A549 (cell line): ENCODE results near the gene AGBL4. TPM values are rescaled to one million over a fixed set of nuclear protein-coding genes. Genes with fewer than 3 reads are reported as not detected.

ENCODE experiments used
- ATAC-seq, 2 experiments: fragments of 200-7000 bp in 1 of 2; fragments of >200 bp in 1 of 2; cut with Nextera tagmentation in 1 of 2; cut with Tn5 transposase in 1 of 2; 3 replicates each; pipeline versions ENCODE4 v1.8.0 to v1.9.1; 2018 to 2020; ENCODE audit warnings: mild to moderate bottlenecking in 1 of 2, moderate library complexity in 1 of 2
- CTCF ChIA-PET: fragments of 300-600 bp; sonication (Branson Sonifier 250); formaldehyde crosslinking; extraction: SDS; loops from one replicate; lab custom pipeline; 2021; ENCODE audit warnings: antibody characterized with exemption, inconsistent platforms; lab: Yijun Ruan, JAX
- POLR2A ChIA-PET: fragments of 350-600 bp; formaldehyde crosslinking; extraction: SDS; loops from one replicate; lab custom pipeline; 2021; ENCODE audit warnings: antibody characterized with exemption, inconsistent platforms; lab: Yijun Ruan, JAX
- DNase-seq, 2 experiments: peaks; one replicate each; pipeline versions ENCODE4 v3.0.0 to v3.0.0-alpha.2; 2011 to 2016; ENCODE audit warnings: low read depth in 1 of 2, low spot score in 1 of 2
- FAIRE-seq: peaks from 2 replicates; lab custom pipeline; 2011; peaks lifted over from hg19 to GRCh38; lab: Jason Lieb, UNC
- H3K27ac ChIP-seq, 2 experiments: fragments of >200 bp; sonication (Bioruptor Twin); formaldehyde crosslinking; 3 replicates each; pipeline ENCODE4 v1.5.1; 2016 to 2017
- H3K4me1 ChIP-seq: fragments of >200 bp; sonication (Bioruptor Twin); formaldehyde crosslinking; 3 replicates; pipeline ENCODE4 v1.6.1; 2016
- H3K4me2 ChIP-seq: fragments of >200 bp; sonication (Bioruptor Twin); formaldehyde crosslinking; 3 replicates; pipeline ENCODE4 v1.6.1; 2016
- H3K4me3 ChIP-seq: fragments of >200 bp; sonication (Bioruptor Twin); formaldehyde crosslinking; 3 replicates; pipeline ENCODE4 v1.5.1; 2016
- H3K9me3 ChIP-seq: fragments of >200 bp; sonication (Bioruptor Twin); formaldehyde crosslinking; 3 replicates; pipeline ENCODE4 v1.6.1; 2016
- BHLHE40 ChIP-seq: IDR thresholded peaks from 2 replicates; pipeline ENCODE4 v1.6.1; 2012; ENCODE audit warnings: low read depth, low read length, inconsistent platforms
- CBX2 ChIP-seq: fragments of 200-600 bp; sonication (generic); IDR thresholded peaks from 2 replicates; pipeline ENCODE4 v1.6.1; 2016; ENCODE audit warnings: low read depth, mild to moderate bottlenecking, borderline replicate concordance
- CBX8 ChIP-seq: fragments of 200-600 bp; sonication (generic); IDR thresholded peaks from 2 replicates; pipeline ENCODE4 v1.6.1; 2016
- CEBPB ChIP-seq, 2 experiments: fragments of >200 bp in 1 of 2; sonication (Bioruptor Twin) in 1 of 2; formaldehyde crosslinking in 1 of 2; IDR thresholded peaks; 2 replicates each; pipeline ENCODE4 v1.6.1; 2012 to 2016
- CHD4 ChIP-seq: fragments of 200-600 bp; sonication (generic); IDR thresholded peaks from 2 replicates; pipeline ENCODE4 v1.6.1; 2016; ENCODE audit warnings: antibody characterized with exemption, mild to moderate bottlenecking, borderline replicate concordance
- EHF ChIP-seq: fragments of 250-450 bp; sonication (Bioruptor Pico); IDR thresholded peaks from 2 replicates; pipeline ENCODE4 v1.5.0; 2020; ENCODE audit warnings: mild to moderate bottlenecking
- ESRRA ChIP-seq: fragments of 150-350 bp; IDR thresholded peaks from 2 replicates; pipeline ENCODE4 v1.6.1; 2014; ENCODE audit warnings: mild to moderate bottlenecking, low read length, borderline replicate concordance
- GATA3 ChIP-seq: IDR thresholded peaks from 2 replicates; pipeline ENCODE4 v1.6.1; 2012; ENCODE audit warnings: borderline replicate concordance
- HDAC2 ChIP-seq: fragments of 200-600 bp; sonication (generic); IDR thresholded peaks from 2 replicates; pipeline ENCODE4 v1.6.1; 2016
- HES2 ChIP-seq: fragments of >200 bp; sonication (Bioruptor Twin); formaldehyde crosslinking; IDR thresholded peaks from 2 replicates; pipeline ENCODE4 v1.6.1; 2016
- HEYL ChIP-seq: fragments of 250-450 bp; sonication (Bioruptor Pico); IDR thresholded peaks from 2 replicates; pipeline ENCODE4 v1.8.0; 2021; ENCODE audit warnings: mild to moderate bottlenecking, moderate library complexity
- HOXA7 ChIP-seq: fragments of 250-450 bp; sonication (Bioruptor Pico); IDR thresholded peaks from 2 replicates; pipeline ENCODE4 v1.5.0; 2020; ENCODE audit warnings: mild to moderate bottlenecking, moderate library complexity
- JUN ChIP-seq, 2 experiments: fragments of >200 bp; sonication (Bioruptor Twin); formaldehyde crosslinking; IDR thresholded peaks; 2 replicates in 1 of 2; 3 replicates in 1 of 2; pipeline ENCODE4 v1.6.1; 2016 to 2017
- JUNB ChIP-seq: fragments of >200 bp; sonication (Bioruptor Twin); formaldehyde crosslinking; IDR thresholded peaks from 2 replicates; pipeline ENCODE4 v1.6.1; 2016
- KDM1A ChIP-seq: fragments of 200-600 bp; sonication (generic); IDR thresholded peaks from 2 replicates; pipeline ENCODE4 v1.6.1; 2016; ENCODE audit warnings: low read depth, mild to moderate bottlenecking
- MYC ChIP-seq: IDR thresholded peaks from 2 replicates; pipeline ENCODE4 v1.6.1; 2012; ENCODE audit warnings: mild to moderate bottlenecking, inconsistent platforms, low read length, improper control_type of control experiment, borderline replicate concordance
- NFE2L2 ChIP-seq: fragments of 150-350 bp; conservative IDR thresholded peaks from 2 replicates; pipeline ENCODE4 v1.6.1; 2014; ENCODE audit warnings: low read length
- NPAS2 ChIP-seq: fragments of 250-450 bp; sonication (Bioruptor Pico); IDR thresholded peaks from 2 replicates; pipeline ENCODE4 v1.8.0; 2022; ENCODE audit warnings: mild to moderate bottlenecking, moderate library complexity, borderline replicate concordance
- NR3C1 ChIP-seq: fragments of >200 bp; sonication (Bioruptor Twin); formaldehyde crosslinking; IDR thresholded peaks from 3 replicates; pipeline ENCODE4 v1.6.1; 2017
- PBX3 ChIP-seq: IDR thresholded peaks from 2 replicates; pipeline ENCODE4 v1.6.1; 2012
- POLR2AphosphoS2 ChIP-seq: conservative IDR thresholded peaks from 2 replicates; pipeline ENCODE4 v1.6.1; 2012; ENCODE audit warnings: low read length, improper control_type of control experiment, inconsistent platforms
- RFX5 ChIP-seq: fragments of 450-650 bp; IDR thresholded peaks from 2 replicates; pipeline ENCODE4 v1.7.1; 2014; ENCODE audit warnings: antibody characterized with exemption, mild to moderate bottlenecking, moderate library complexity
- RNF2 ChIP-seq: fragments of 200-600 bp; sonication (generic); IDR thresholded peaks from 2 replicates; pipeline ENCODE4 v1.6.1; 2016; ENCODE audit warnings: low read depth, mild to moderate bottlenecking, antibody characterized with exemption, moderate library complexity, borderline replicate concordance
- SREBF2 ChIP-seq: fragments of 450-650 bp; IDR thresholded peaks from 2 replicates; pipeline ENCODE4 v1.6.1; 2014; ENCODE audit warnings: mild to moderate bottlenecking, moderate library complexity
- ZFP36 ChIP-seq: fragments of 450-650 bp; IDR thresholded peaks from 2 replicates; pipeline ENCODE4 v1.6.1; 2014; ENCODE audit warnings: borderline replicate concordance; ENCODE audit not compliant: partially characterized antibody
- WGBS: methylation state at CpG from one replicate; pipeline ENCODE4 v1.1.6; 2017; ENCODE audit errors: missing lambda C conversion rate; 5-methylcytosine and 5-hydroxymethylcytosine counted together
- polyA plus RNA-seq, 4 experiments: library from polyadenylated mRNA; depleted of rRNA in 3 of 4; stranded (reverse); fragments of >200 nt; fragmentation: RNase III in 1 of 4; extraction: RNeasy Plus Mini Kit Qiagen cat#74134 plus additional on column Dnase treatment in 1 of 4; gene quantifications; 2 replicates in 3 of 4; 3 replicates in 1 of 4; pipeline ENCODE4 v1.2.3, GENCODE V29; 2011 to 2017
- TF ChIP-seq, protein P1 (sequence below): fragments of >200 bp; sonication (Bioruptor Twin); formaldehyde crosslinking; IDR thresholded peaks from 3 replicates; pipeline ENCODE4 v1.5.1; 2016
- TF ChIP-seq, protein P2 (sequence below): IDR thresholded peaks from 2 replicates; pipeline ENCODE4 v1.6.1; 2012
- TF ChIP-seq, protein P3 (sequence below): fragments of 250-450 bp; sonication (Bioruptor Pico); IDR thresholded peaks from 2 replicates; pipeline ENCODE4 v1.5.0; 2020; ENCODE audit warnings: low read depth, mild to moderate bottlenecking, moderate library complexity
- TF ChIP-seq, protein P4 (sequence below): IDR thresholded peaks from 2 replicates; pipeline ENCODE4 v1.6.1; 2012; ENCODE audit warnings: low read depth, borderline replicate concordance
- TF ChIP-seq, protein P5 (sequence below): fragments of 450-650 bp; IDR thresholded peaks from 2 replicates; pipeline ENCODE4 v1.6.1; 2014; ENCODE audit warnings: antibody characterized with exemption

Gene AGBL4
- polyA plus RNA-seq, 2 of the 4 experiments (the other 2 are of a cell fraction), result not detected

DNA sequence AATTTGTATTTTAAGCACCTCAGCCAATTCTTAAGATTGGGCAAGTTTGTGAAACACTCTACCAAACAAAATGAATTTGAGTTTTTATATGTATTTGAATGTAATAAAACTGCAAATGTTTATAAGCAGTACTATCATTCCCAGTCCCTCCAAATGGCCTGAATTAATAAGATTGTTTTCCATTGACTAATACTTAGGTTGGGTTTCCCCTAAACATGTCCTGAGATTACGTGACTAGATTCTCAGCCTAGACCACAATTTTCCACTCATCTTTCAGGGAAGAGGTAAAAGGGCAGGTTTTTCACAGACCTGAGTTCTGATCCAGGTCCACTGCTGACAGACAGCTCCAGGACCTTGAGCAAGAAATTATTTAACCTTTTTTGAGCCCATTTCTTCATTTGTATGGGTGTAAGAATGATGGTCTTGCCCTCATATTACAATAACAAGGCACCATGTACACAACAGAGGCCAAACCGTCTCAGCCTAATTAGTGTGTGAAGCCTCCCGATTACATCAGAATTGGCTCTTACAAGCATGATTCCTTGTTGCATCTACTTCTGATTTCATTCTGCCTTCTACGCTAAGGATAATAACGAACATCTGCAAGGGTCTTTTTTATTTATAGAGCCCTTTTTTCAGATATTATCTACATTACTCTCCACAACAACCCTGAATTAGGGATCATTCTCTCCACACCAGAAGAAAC lies 1298.3 kb downstream of the AGBL4 start:
- 69% methylated on average over 5 of the region's 5 CpGs for WGBS
- POLR2A ChIA-PET, result no interaction called here
- TF ChIP-seq, protein P1, sequence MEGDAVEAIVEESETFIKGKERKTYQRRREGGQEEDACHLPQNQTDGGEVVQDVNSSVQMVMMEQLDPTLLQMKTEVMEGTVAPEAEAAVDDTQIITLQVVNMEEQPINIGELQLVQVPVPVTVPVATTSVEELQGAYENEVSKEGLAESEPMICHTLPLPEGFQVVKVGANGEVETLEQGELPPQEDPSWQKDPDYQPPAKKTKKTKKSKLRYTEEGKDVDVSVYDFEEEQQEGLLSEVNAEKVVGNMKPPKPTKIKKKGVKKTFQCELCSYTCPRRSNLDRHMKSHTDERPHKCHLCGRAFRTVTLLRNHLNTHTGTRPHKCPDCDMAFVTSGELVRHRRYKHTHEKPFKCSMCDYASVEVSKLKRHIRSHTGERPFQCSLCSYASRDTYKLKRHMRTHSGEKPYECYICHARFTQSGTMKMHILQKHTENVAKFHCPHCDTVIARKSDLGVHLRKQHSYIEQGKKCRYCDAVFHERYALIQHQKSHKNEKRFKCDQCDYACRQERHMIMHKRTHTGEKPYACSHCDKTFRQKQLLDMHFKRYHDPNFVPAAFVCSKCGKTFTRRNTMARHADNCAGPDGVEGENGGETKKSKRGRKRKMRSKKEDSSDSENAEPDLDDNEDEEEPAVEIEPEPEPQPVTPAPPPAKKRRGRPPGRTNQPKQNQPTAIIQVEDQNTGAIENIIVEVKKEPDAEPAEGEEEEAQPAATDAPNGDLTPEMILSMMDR, result no peak
- TF ChIP-seq GATA3 (no peak), CBX8 (no peak), HOXA7 (CRISPR knock-in tag) (no peak), ESRRA (no peak), NR3C1 (no peak), CHD4 (no peak), NPAS2 (CRISPR knock-in tag) (no peak), JUNB (no peak), HDAC2 (no peak), KDM1A (no peak), SREBF2 (no peak), HES2 (no peak)
- TF ChIP-seq, protein P2, sequence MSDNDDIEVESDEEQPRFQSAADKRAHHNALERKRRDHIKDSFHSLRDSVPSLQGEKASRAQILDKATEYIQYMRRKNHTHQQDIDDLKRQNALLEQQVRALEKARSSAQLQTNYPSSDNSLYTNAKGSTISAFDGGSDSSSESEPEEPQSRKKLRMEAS, result no peak
- TF ChIP-seq, protein P3, sequence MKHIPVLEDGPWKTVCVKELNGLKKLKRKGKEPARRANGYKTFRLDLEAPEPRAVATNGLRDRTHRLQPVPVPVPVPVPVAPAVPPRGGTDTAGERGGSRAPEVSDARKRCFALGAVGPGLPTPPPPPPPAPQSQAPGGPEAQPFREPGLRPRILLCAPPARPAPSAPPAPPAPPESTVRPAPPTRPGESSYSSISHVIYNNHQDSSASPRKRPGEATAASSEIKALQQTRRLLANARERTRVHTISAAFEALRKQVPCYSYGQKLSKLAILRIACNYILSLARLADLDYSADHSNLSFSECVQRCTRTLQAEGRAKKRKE (CRISPR knock-in tag), result no peak
- TF ChIP-seq, all 56 proteins: peak for 0
- Histone ChIP-seq H3K27ac (no peak overlapping the region), H3K4me1 (no peaks in the 10 kb centered on the region), H3K4me3 (no peak overlapping the region), H3K9me3 (no peaks in the 10 kb centered on the region), H3K4me2 (no peak overlapping the region)
- CTCF ChIA-PET, result no interaction called here
- DNase-seq (no peak), FAIRE-seq (no peak), ATAC-seq (no peak)

- Histone ChIP-seq H3K4me3 (no peak overlapping the region), H3K9me3 (no peaks in the 10 kb centered on the region), H3K4me1 (no peaks in the 10 kb centered on the region), H3K27ac (no peak overlapping the region), H3K4me2 (no peak overlapping the region)
- ATAC-seq (no peak), DNase-seq (no peak), FAIRE-seq (no peak)
- POLR2A ChIA-PET, result no interaction called here
- CTCF ChIA-PET, result no interaction called here
- no peak for TF ChIP-seq RFX5
Measured at GRCh38 chr1:48720929-48721328, 1302.8 kb downstream of the AGBL4 start.

- Histone ChIP-seq H3K9me3 (no peaks in the 10 kb centered on the region), H3K4me2 (no peak overlapping the region), H3K27ac (no peak overlapping the region), H3K4me1 (no peaks in the 10 kb centered on the region), H3K4me3 (no peak overlapping the region)
- ATAC-seq, result no peak
- DNase-seq, result no peak
- CTCF ChIA-PET, result no interaction called here
- TF ChIP-seq ZFP36 (no peak), CEBPB (IDR thresholded peaks at IDR 0.05) (no peak), POLR2AphosphoS2 (no peak), RFX5 (no peak), CBX2 (no peak), NFE2L2 (no peak), RNF2 (no peak), EHF (no peak), HDAC2 (no peak), BHLHE40 (no peak), JUN (IDR thresholded peaks at IDR 0.05) (no peak), NPAS2 (CRISPR knock-in tag) (no peak), JUNB (no peak), HEYL (CRISPR knock-in tag) (no peak), PBX3 (no peak), HOXA7 (CRISPR knock-in tag) (no peak), MYC (no peak), CBX8 (no peak)
- TF ChIP-seq, protein P4, sequence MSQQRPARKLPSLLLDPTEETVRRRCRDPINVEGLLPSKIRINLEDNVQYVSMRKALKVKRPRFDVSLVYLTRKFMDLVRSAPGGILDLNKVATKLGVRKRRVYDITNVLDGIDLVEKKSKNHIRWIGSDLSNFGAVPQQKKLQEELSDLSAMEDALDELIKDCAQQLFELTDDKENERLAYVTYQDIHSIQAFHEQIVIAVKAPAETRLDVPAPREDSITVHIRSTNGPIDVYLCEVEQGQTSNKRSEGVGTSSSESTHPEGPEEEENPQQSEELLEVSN, result no peak
- TF ChIP-seq, protein P5, sequence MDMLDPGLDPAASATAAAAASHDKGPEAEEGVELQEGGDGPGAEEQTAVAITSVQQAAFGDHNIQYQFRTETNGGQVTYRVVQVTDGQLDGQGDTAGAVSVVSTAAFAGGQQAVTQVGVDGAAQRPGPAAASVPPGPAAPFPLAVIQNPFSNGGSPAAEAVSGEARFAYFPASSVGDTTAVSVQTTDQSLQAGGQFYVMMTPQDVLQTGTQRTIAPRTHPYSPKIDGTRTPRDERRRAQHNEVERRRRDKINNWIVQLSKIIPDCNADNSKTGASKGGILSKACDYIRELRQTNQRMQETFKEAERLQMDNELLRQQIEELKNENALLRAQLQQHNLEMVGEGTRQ, result no peak
- POLR2A ChIA-PET, result no interaction called here
- WGBS, result 12% methylated on average over 2 of the region's 4 CpGs
- FAIRE-seq, result no peak
Measured at GRCh38 chr1:48718705-48719104, 1305.0 kb downstream of the AGBL4 start.
